ENCODE data around the gene MDGA2. TPM values are rescaled to one million over a fixed set of nuclear protein-coding genes. Genes with fewer than 3 reads are reported as not detected.

Gene MDGA2
- total and polyA plus RNA-seq, 2 of the 8 experiments (the other 6 are each of a cell fraction or from before 2014, with no cell fraction given) = 0.11 to 0.69 TPM

- TF ChIP-seq RNF2 (IDR thresholded peaks at IDR 0.05; ENCODE audit: borderline replicate concordance, low read depth, low read length, missing control alignments, poor library complexity, severe bottlenecking) (no peak), SP1 (IDR thresholded peaks at IDR 0.05; ENCODE audit: low read depth, low read length) (no peak), CHD2 (IDR thresholded peaks at IDR 0.05; ENCODE audit: low read length) (no peak), KDM1A (IDR thresholded peaks at IDR 0.05; ENCODE audit: borderline replicate concordance, low read length) (no peak)
Observed at GRCh38 chr14:47471075-47471474, 204.3 kb downstream of the MDGA2 start (continued).

Measured in H1 (cell line).